Mammary epithelial cell (primary cell): ENCODE data around the gene MAB21L3.

Experiments
- CTCF ChIP-seq, 2 donors: IDR thresholded peaks in 1 of 2; conservative IDR thresholded peaks in 1 of 2; 2 replicates each; pipeline ENCODE4 v1.5.1; 2011 to 2012; ENCODE audit warnings: inconsistent platforms in 2 of 2, low read length in 2 of 2, mild to moderate bottlenecking in 2 of 2, control low read depth in 1 of 2, low read depth in 1 of 2; ENCODE audit not compliant: insufficient read depth in 1 of 2; ENCODE audit errors: extremely low read depth in 1 of 2
- EZH2 ChIP-seq: IDR thresholded peaks from 2 replicates; pipeline ENCODE4 v1.6.1; 2012; ENCODE audit warnings: low read length, inconsistent platforms, borderline replicate concordance

GRCh38 chr1:116123837-116124533 lies 12.8 kb downstream of the MAB21L3 start:
- TF ChIP-seq CTCF (conservative IDR thresholded peaks at IDR 0.05 in 1 of 2, IDR thresholded peaks at IDR 0.05 in 1 of 2; ENCODE audit: extremely low read depth in 1 of 2, insufficient read depth in 1 of 2, low read depth in 1 of 2, low read length in 2 of 2): no peak
- no peak for TF ChIP-seq EZH2
